B cell (primary cell): ENCODE measurements around the gene ARHGAP26. TPM values are rescaled to one million over a fixed set of nuclear protein-coding genes. Genes with fewer than 3 reads are reported as not detected.

ENCODE experiments used
- ATAC-seq: fragments of 200-7000 bp; cut with Tn5 transposase; one replicate; pipeline ENCODE4 v1.10.0; 2021; ENCODE audit warnings: low read depth, mild to moderate bottlenecking, moderate number of reproducible peaks, moderate library complexity
- CTCF ChIA-PET: fragments of 350-600 bp; sonication (Branson Sonifier 250); formaldehyde crosslinking; loops from one replicate; lab custom pipeline; 2021; ENCODE audit warnings: antibody characterized with exemption, inconsistent platforms; lab: Charles Lee
- POLR2A ChIA-PET: fragments of 350-600 bp; sonication (Branson Sonifier 250); formaldehyde crosslinking; loops from one replicate; lab custom pipeline; 2021; ENCODE audit warnings: antibody characterized with exemption; lab: Charles Lee
- DNase-seq: peaks from one replicate; pipeline ENCODE4 v3.0.0; 2013
- H2AFZ ChIP-seq: 2 replicates; pipeline ENCODE4 v1.6.1; 2012; ENCODE audit warnings: mild to moderate bottlenecking, low read depth, low read length; ENCODE audit not compliant: insufficient read depth, poor library complexity, severe bottlenecking
- H3K27ac ChIP-seq, 2 donors: 1 replicate in 1 of 2; 2 replicates in 1 of 2; pipeline ENCODE4 v1.5.1; 2012 to 2013; ENCODE audit warnings: low read length in 2 of 2, mild to moderate bottlenecking in 2 of 2, moderate library complexity in 1 of 2
- H3K27me3 ChIP-seq, 4 experiments: fragments of 200-600 bp in 1 of 4; sonication (generic) in 1 of 4; replicated peaks in 1 of 4; 1 replicate in 2 of 4; 2 replicates in 2 of 4; pipeline versions ENCODE4 v1.6.1 to v1.7.0; 2013 to 2016; ENCODE audit warnings: low read length in 3 of 4, mild to moderate bottlenecking in 2 of 4, mixed read lengths in 1 of 4, moderate library complexity in 1 of 4; ENCODE audit not compliant: insufficient read depth in 4 of 4, control insufficient read depth in 3 of 4; ENCODE audit errors: control extremely low read depth in 1 of 4
- H3K36me3 ChIP-seq, 2 experiments: replicated peaks in 1 of 2; 1 replicate in 1 of 2; 2 replicates in 1 of 2; pipeline versions ENCODE4 v1.6.1 to v1.7.1; 2013; ENCODE audit warnings: low read length in 1 of 2; ENCODE audit not compliant: insufficient read depth in 2 of 2, control insufficient read depth in 1 of 2; ENCODE audit errors: control extremely low read depth in 1 of 2, extremely low read depth in 1 of 2
- H3K4me1 ChIP-seq, 2 donors: fragments of 200-600 bp in 1 of 2; sonication (generic) in 1 of 2; 1 replicate in 1 of 2; 2 replicates in 1 of 2; pipeline versions ENCODE4 v1.5.1 to v1.6.1; 2013 to 2017; ENCODE audit warnings: low read length in 2 of 2; ENCODE audit not compliant: control insufficient read depth in 2 of 2, insufficient read depth in 2 of 2
- H3K4me2 ChIP-seq: replicated peaks from 2 replicates; pipeline ENCODE3; 2012; ENCODE audit warnings: mild to moderate bottlenecking, low read depth, low read length; ENCODE audit not compliant: poor library complexity, severe bottlenecking
- H3K4me3 ChIP-seq, 5 experiments: fragments of 200-600 bp in 1 of 5; sonication (generic) in 1 of 5; 1 replicate in 3 of 5; 2 replicates in 2 of 5; pipeline versions ENCODE4 v1.5.1 to v1.7.0; 2011 to 2016; ENCODE audit warnings: low read length in 4 of 5, mild to moderate bottlenecking in 4 of 5, low read depth in 2 of 5, control low read depth in 1 of 5, moderate library complexity in 1 of 5; ENCODE audit not compliant: insufficient read depth in 1 of 5; ENCODE audit errors: control extremely low read depth in 1 of 5, extremely low read depth in 1 of 5
- H3K79me2 ChIP-seq: fragments of 200-600 bp; sonication (generic); one replicate; pipeline ENCODE4 v1.6.0; 2016; ENCODE audit warnings: low read length; ENCODE audit not compliant: control insufficient read depth, insufficient read depth
- H3K9ac ChIP-seq: fragments of 200-600 bp; sonication (generic); 2 replicates; pipeline ENCODE4 v1.6.1; 2017; ENCODE audit warnings: mild to moderate bottlenecking, low read length, moderate library complexity
- H3K9me3 ChIP-seq, 3 donors: one replicate each; pipeline versions ENCODE4 v1.6.1 to v1.7.1; 2013; ENCODE audit warnings: low read length in 2 of 3; ENCODE audit not compliant: control insufficient read depth in 2 of 3, insufficient read depth in 1 of 3; ENCODE audit errors: control extremely low read depth in 1 of 3
- H4K20me1 ChIP-seq: 2 replicates; pipeline ENCODE4 v1.6.0; 2012; ENCODE audit warnings: mild to moderate bottlenecking, low read length; ENCODE audit not compliant: insufficient read depth, control insufficient read depth, poor library complexity, severe bottlenecking
- H3K27ac Mint-ChIP-seq: one replicate; pipeline ENCODE4 v1.8.0; 2021; ENCODE audit warnings: mixed read lengths
- H3K27me3 Mint-ChIP-seq: one replicate; pipeline ENCODE4 v1.8.0; 2021; ENCODE audit warnings: mixed read lengths
- H3K4me1 Mint-ChIP-seq: one replicate; pipeline ENCODE4 v1.8.0; 2021; ENCODE audit warnings: mixed read lengths
- H3K4me3 Mint-ChIP-seq: one replicate; pipeline ENCODE4 v1.8.0; 2021; ENCODE audit warnings: mixed read lengths
- H3K9me3 Mint-ChIP-seq: one replicate; pipeline ENCODE4 v1.8.0; 2022; ENCODE audit warnings: mixed read lengths; ENCODE audit not compliant: insufficient read depth
- CTCF ChIP-seq: fragments of 200-600 bp; IDR thresholded peaks from one replicate; pipeline ENCODE4 v1.8.0; 2022; ENCODE audit warnings: antibody characterized with exemption, mild to moderate bottlenecking
- EZH2 ChIP-seq: IDR thresholded peaks from 2 replicates; pipeline ENCODE4 v1.6.1; 2012; ENCODE audit warnings: borderline replicate concordance, low read depth, mild to moderate bottlenecking, moderate library complexity, low read length; ENCODE audit not compliant: insufficient read depth, poor library complexity, severe bottlenecking
- WGBS: methylation state at CpG from one replicate; pipeline ENCODE4 v1.1.5; 2013; ENCODE audit warnings: missing lambda C conversion rate; ENCODE audit not compliant: insufficient coverage; 5-methylcytosine and 5-hydroxymethylcytosine counted together
- intact Hi-C: fragments of 100-400 bp; cut with micrococcal nuclease; formaldehyde crosslinking; loops from one replicate; pipeline ENCODE4 v1.10.0; 2022
- polyA plus RNA-seq: library from polyadenylated mRNA; depleted of rRNA; stranded (reverse); fragments of >200 nt; gene quantifications from 2 replicates; pipeline ENCODE4 v1.2.3, GENCODE V29; 2012
- total RNA-seq, 2 donors: library from RNA; stranded (reverse); fragments of 120-200 nt in 1 of 2; gene quantifications; 1 replicate in 1 of 2; 2 replicates in 1 of 2; pipeline versions ENCODE4 v1.2.3 to v1.2.4, GENCODE V29; 2013 to 2022

The ARHGAP26 gene
- total and polyA plus RNA-seq, 2 donors (not counting 1 experiment from before 2014, with no cell fraction given), result 1.8 to 22.5 TPM

- Histone ChIP-seq H3K27ac (no peak overlapping the region), H3K4me1 (peaks cover 0 to 3% of the 10 kb centered on the region in 2 donors), H3K9me3 (no peaks in the 10 kb centered on the region), H3K9ac (no peak overlapping the region), H3K36me3 (no peaks in the 10 kb centered on the region), H3K27me3 (no peaks in the 10 kb centered on the region), H2AFZ (no peak overlapping the region), H4K20me1 (no peaks in the 10 kb centered on the region), H3K4me3 (no peak overlapping the region), H3K4me2 (no peak overlapping the region), H3K79me2 (no peaks in the 10 kb centered on the region)
- intact Hi-C loops, result no loop called here
- DNase-seq (no peak), ATAC-seq (no peak)
- Mint-ChIP-seq H3K4me3 (no peak overlapping the region), H3K4me1 (peaks cover 9% of the 10 kb centered on the region), H3K9me3 (no peaks in the 10 kb centered on the region), H3K27me3 (no peaks in the 10 kb centered on the region), H3K27ac (no peak overlapping the region)
- ChIA-PET CTCF (no interaction called here), POLR2A (no interaction called here)
- TF ChIP-seq EZH2 (no peak), CTCF (no peak)
- 86% methylated on average over 1 of the region's 4 CpGs for WGBS
Measured at GRCh38 chr5:143251946-143252345, 481.8 kb downstream of the ARHGAP26 start.

GRCh38 chr5:143254819-143255218 is 484.6 kb downstream of the ARHGAP26 start:
- Histone ChIP-seq H3K36me3 (no peaks in the 10 kb centered on the region), H3K9me3 (no peaks in the 10 kb centered on the region), H3K9ac (no peak overlapping the region), H2AFZ (no peak overlapping the region), H3K27me3 (no peaks in the 10 kb centered on the region), H3K4me1 (peaks cover 0 to 3% of the 10 kb centered on the region in 2 donors), H3K4me3 (no peak overlapping the region), H3K27ac (no peak overlapping the region), H4K20me1 (no peaks in the 10 kb centered on the region), H3K79me2 (no peaks in the 10 kb centered on the region), H3K4me2 (no peak overlapping the region)
- Mint-ChIP-seq H3K4me1 (peaks cover 9% of the 10 kb centered on the region), H3K9me3 (no peaks in the 10 kb centered on the region), H3K27ac (no peak overlapping the region), H3K27me3 (no peaks in the 10 kb centered on the region), H3K4me3 (no peak overlapping the region)
- WGBS, result 86% methylated on average over 1 of the region's 7 CpGs
- ChIA-PET CTCF (interaction anchor here (0.7 kb wide), 1 partner anchor 34 kb away, joined by 3 read pairs; no protein-coding TSS in a partner anchor), POLR2A (no interaction called here)
- ATAC-seq (no peak), DNase-seq (no peak)
- intact Hi-C loops, result no loop called here
- TF ChIP-seq EZH2 (no peak), CTCF (no peak)
